IMR-90 (cell line): ENCODE data around the gene KNL1. TPM values are rescaled to one million over a fixed set of nuclear protein-coding genes. Genes with fewer than 3 reads are reported as not detected.

Source experiments
- ATAC-seq: fragments of 200-7000 bp; cut with Tn5 transposase; 2 replicates; pipeline ENCODE4 v1.9.1; 2020; ENCODE audit warnings: low read depth, mild to moderate bottlenecking, moderate library complexity
- BruUV-seq: library from RNA; stranded (reverse); fragments of 400-500 nt; replicated peaks from 2 replicates; lab custom pipeline; 2021; lab: Mats Ljungman, UMichigan
- CTCF ChIA-PET: fragments of 300-600 bp; formaldehyde crosslinking; extraction: SDS; loops from one replicate; lab custom pipeline; 2021; ENCODE audit warnings: antibody characterized with exemption; lab: Yijun Ruan, JAX
- POLR2A ChIA-PET: fragments of 300-600 bp; sonication (Branson Sonifier 250); formaldehyde crosslinking; loops from one replicate; lab custom pipeline; 2022; ENCODE audit warnings: antibody characterized with exemption; ENCODE audit not compliant: unreplicated experiment; lab: Charles Lee
- DNase-seq: peaks from one replicate; pipeline ENCODE4 v3.0.0; 2013
- H2AFZ ChIP-seq: replicated peaks from 2 replicates; pipeline ENCODE3; 2013; ENCODE audit warnings: low read length, mild to moderate bottlenecking; ENCODE audit not compliant: poor library complexity
- H2AK5ac ChIP-seq: 2 replicates; pipeline ENCODE4 v1.6.1; 2013; ENCODE audit warnings: low read depth, low read length, inconsistent platforms
- H2AK9ac ChIP-seq: replicated peaks from 2 replicates; pipeline ENCODE3; 2013; ENCODE audit warnings: mild to moderate bottlenecking, low read depth, low read length, moderate library complexity; ENCODE audit not compliant: poor library complexity
- H2BK120ac ChIP-seq: 2 replicates; pipeline ENCODE4 v1.6.1; 2013; ENCODE audit warnings: low read depth, low read length, inconsistent platforms
- H2BK15ac ChIP-seq: 3 replicates; pipeline ENCODE4 v1.6.1; 2013; ENCODE audit warnings: low read depth, low read length, inconsistent platforms
- H2BK20ac ChIP-seq: 2 replicates; pipeline ENCODE4 v1.6.1; 2013; ENCODE audit warnings: low read depth, mild to moderate bottlenecking, inconsistent platforms, low read length, moderate library complexity
- H2BK5ac ChIP-seq: 2 replicates; pipeline ENCODE4 v1.6.1; 2013; ENCODE audit warnings: mild to moderate bottlenecking, low read depth, low read length, inconsistent platforms; ENCODE audit not compliant: poor library complexity, severe bottlenecking
- H3K14ac ChIP-seq: replicated peaks from 2 replicates; pipeline ENCODE4 v1.6.1; 2013; ENCODE audit warnings: low read depth, low read length, inconsistent platforms
- H3K18ac ChIP-seq: 2 replicates; pipeline ENCODE4 v1.6.1; 2013; ENCODE audit warnings: low read depth, low read length, control low read depth
- H3K23ac ChIP-seq: 2 replicates; pipeline ENCODE4 v1.6.1; 2013; ENCODE audit warnings: low read depth, low read length, inconsistent platforms
- H3K27ac ChIP-seq: 2 replicates; pipeline ENCODE4 v1.5.1; 2013; ENCODE audit warnings: mild to moderate bottlenecking, control low read depth, low read length; ENCODE audit not compliant: insufficient read depth
- H3K27me3 ChIP-seq: 2 replicates; pipeline ENCODE4 v1.6.1; 2013; ENCODE audit warnings: low read length; ENCODE audit not compliant: control insufficient read depth, insufficient read depth
- H3K36me3 ChIP-seq: 2 replicates; pipeline ENCODE4 v1.6.1; 2013; ENCODE audit warnings: low read length, mixed read lengths; ENCODE audit not compliant: control insufficient read depth, insufficient read depth
- H3K4ac ChIP-seq: 2 replicates; pipeline ENCODE4 v1.6.1; 2013; ENCODE audit warnings: low read depth, low read length, inconsistent platforms
- H3K4me1 ChIP-seq: 2 replicates; pipeline ENCODE4 v1.6.1; 2013; ENCODE audit warnings: low read length, mixed read lengths; ENCODE audit not compliant: control insufficient read depth, insufficient read depth
- H3K4me2 ChIP-seq: 2 replicates; pipeline ENCODE4 v1.6.1; 2013; ENCODE audit warnings: low read depth, mild to moderate bottlenecking, control low read depth, low read length, moderate library complexity
- H3K4me3 ChIP-seq: 2 replicates; pipeline ENCODE4 v1.5.1; 2013; ENCODE audit warnings: low read depth, mild to moderate bottlenecking, control low read depth, low read length, moderate library complexity; ENCODE audit not compliant: insufficient read depth
- H3K56ac ChIP-seq: 2 replicates; pipeline ENCODE4 v1.6.1; 2013; ENCODE audit warnings: low read length, inconsistent platforms; ENCODE audit not compliant: insufficient read depth; ENCODE audit errors: extremely low read depth
- H3K79me1 ChIP-seq, 2 experiments: 2 replicates each; pipeline ENCODE4 v1.6.1; 2013; ENCODE audit warnings: low read length in 2 of 2, inconsistent platforms in 1 of 2, low read depth in 1 of 2
- H3K9ac ChIP-seq: 2 replicates; pipeline ENCODE4 v1.6.1; 2013; ENCODE audit warnings: low read depth, low read length, control low read depth
- H3K9me1 ChIP-seq: 2 replicates; pipeline ENCODE4 v1.6.1; 2013; ENCODE audit warnings: low read length, inconsistent platforms; ENCODE audit not compliant: insufficient read depth
- H3K9me3 ChIP-seq: 2 replicates; pipeline ENCODE4 v1.6.1; 2013; ENCODE audit warnings: low read length; ENCODE audit not compliant: control insufficient read depth, insufficient read depth
- H4K20me1 ChIP-seq: 2 replicates; pipeline ENCODE4 v1.6.1; 2013; ENCODE audit warnings: low read length, inconsistent platforms; ENCODE audit not compliant: insufficient read depth
- H4K5ac ChIP-seq: 2 replicates; pipeline ENCODE4 v1.6.1; 2013; ENCODE audit warnings: mild to moderate bottlenecking, low read depth, low read length, control low read depth
- H4K8ac ChIP-seq, 2 experiments: 2 replicates each; pipeline ENCODE4 v1.6.1; 2013; ENCODE audit warnings: low read depth in 2 of 2, low read length in 2 of 2, control low read depth in 1 of 2, inconsistent platforms in 1 of 2
- H4K91ac ChIP-seq: 2 replicates; pipeline ENCODE4 v1.6.1; 2013; ENCODE audit warnings: low read depth, low read length, inconsistent platforms; ENCODE audit not compliant: insufficient read depth
- BHLHE40 ChIP-seq: fragments of 150-350 bp; IDR thresholded peaks from 2 replicates; pipeline ENCODE4 v1.6.1; 2016; ENCODE audit warnings: mild to moderate bottlenecking, low read depth, low read length
- CEBPB ChIP-seq: IDR thresholded peaks from 2 replicates; pipeline ENCODE4 v1.6.1; 2012; ENCODE audit warnings: low read depth, low read length, improper control_type of control experiment
- CTCF ChIP-seq: conservative IDR thresholded peaks from 2 replicates; pipeline ENCODE4 v1.5.1; 2012; ENCODE audit warnings: mild to moderate bottlenecking, low read depth, low read length, improper control_type of control experiment
- ELK1 ChIP-seq: fragments of 150-350 bp; IDR thresholded peaks from 2 replicates; pipeline ENCODE4 v1.6.1; 2016; ENCODE audit warnings: low read depth, mild to moderate bottlenecking, low read length, moderate library complexity, borderline replicate concordance
- FOS ChIP-seq: fragments of 150-350 bp; IDR thresholded peaks from 2 replicates; pipeline ENCODE4 v1.6.1; 2016; ENCODE audit warnings: low read depth, low read length
- MAFK ChIP-seq: IDR thresholded peaks from 2 replicates; pipeline ENCODE4 v1.6.1; 2012; ENCODE audit warnings: low read depth, low read length, improper control_type of control experiment
- MAZ ChIP-seq: IDR thresholded peaks from 2 replicates; pipeline ENCODE4 v1.6.1; 2012; ENCODE audit warnings: low read depth, mild to moderate bottlenecking, low read length, improper control_type of control experiment, moderate library complexity, borderline replicate concordance
- MXI1 ChIP-seq: IDR thresholded peaks from 2 replicates; pipeline ENCODE4 v1.6.1; 2012; ENCODE audit warnings: low read depth, mild to moderate bottlenecking, low read length, moderate library complexity, borderline replicate concordance
- NFE2L2 ChIP-seq: fragments of 150-350 bp; IDR thresholded peaks from 2 replicates; pipeline ENCODE4 v1.6.1; 2016; ENCODE audit warnings: low read depth, mild to moderate bottlenecking, low read length
- POLR2A ChIP-seq: IDR thresholded peaks from 2 replicates; pipeline ENCODE4 v1.6.1; 2012; ENCODE audit warnings: mild to moderate bottlenecking, low read depth, low read length
- RAD21 ChIP-seq: IDR thresholded peaks from 2 replicates; pipeline ENCODE4 v1.6.1; 2012; ENCODE audit warnings: low read length, improper control_type of control experiment
- RCOR1 ChIP-seq: IDR thresholded peaks from 2 replicates; pipeline ENCODE4 v1.6.1; 2012; ENCODE audit warnings: mild to moderate bottlenecking, low read length, improper control_type of control experiment; ENCODE audit not compliant: insufficient replicate concordance
- SMC3 ChIP-seq: fragments of 150-350 bp; IDR thresholded peaks from 2 replicates; pipeline ENCODE4 v1.6.1; 2016; ENCODE audit warnings: low read depth, mild to moderate bottlenecking, antibody characterized with exemption, low read length, moderate library complexity
- USF2 ChIP-seq: fragments of 150-350 bp; IDR thresholded peaks from 2 replicates; pipeline ENCODE4 v1.6.1; 2017; ENCODE audit warnings: mild to moderate bottlenecking, antibody characterized with exemption, low read length, low read depth
- WGBS, 2 experiments: methylation state at CpG; one replicate each; pipeline versions ENCODE4 v1.1.5 to v1.1.7; 2013; ENCODE audit warnings: missing lambda C conversion rate in 2 of 2; ENCODE audit not compliant: insufficient read length in 1 of 2; ENCODE audit errors: extremely low coverage in 2 of 2; 5-methylcytosine and 5-hydroxymethylcytosine counted together
- dilution Hi-C: fragments of 300-500 bp; cut with HindIII; formaldehyde crosslinking; loops from one replicate; pipeline ENCODE4 v1.14.3; 2018; ENCODE audit warnings: low sequenced_read_pairs; ENCODE audit not compliant: unreplicated experiment
- in situ Hi-C: fragments of 300-500 bp; cut with MboI; formaldehyde crosslinking; loops from 3 replicates; pipeline ENCODE4 v1.14.3; 2019; ENCODE audit warnings: low sequenced_read_pairs, inconsistent platforms, mixed read lengths
- intact Hi-C: fragments of 100-400 bp; cut with micrococcal nuclease; formaldehyde crosslinking; loops from 2 replicates; pipeline ENCODE4 v1.10.0; 2022
- polyA plus RNA-seq, 3 experiments: library from polyadenylated mRNA; depleted of rRNA; stranded (reverse); fragments of >200 nt; gene quantifications; 2 replicates each; pipeline ENCODE4 v1.2.3, GENCODE V29; 2012; ENCODE audit warnings: low replicate concordance in 1 of 3
- total RNA-seq: library from RNA; depleted of rRNA; stranded (reverse); fragments of >200 nt; gene quantifications from 2 replicates; pipeline ENCODE4 v1.2.3, GENCODE V29; 2012

Gene KNL1
- total and polyA plus RNA-seq, 2 of the 4 experiments (the other 2 are of a cell fraction) = 3.1 to 25.1 TPM

- Histone ChIP-seq H3K4ac (no peak overlapping the region), H3K9me1 (0 out of 2 replicates have a peak, but pooled peaks cover 7% of the 10 kb centered on the region), H4K91ac (no peak overlapping the region), H2BK20ac (no peak overlapping the region), H3K27me3 (no peaks in the 10 kb centered on the region), H2BK120ac (no peak overlapping the region), H2BK15ac (no peak overlapping the region), H3K9me3 (no peaks in the 10 kb centered on the region), H3K4me2 (no peak overlapping the region), H3K18ac (no peak overlapping the region), H4K8ac (no peak overlapping the region), H3K56ac (no peak overlapping the region), H2AK5ac (no peak overlapping the region), H3K9ac (no peak overlapping the region), H3K4me1 (no peaks in the 10 kb centered on the region), H3K14ac (no peak overlapping the region; the same call in 1 of the 2 replicates), H3K36me3 (no peaks in the 10 kb centered on the region), H2AK9ac (no peak overlapping the region), H3K27ac (no peak overlapping the region), H2AFZ (no peak overlapping the region), H4K5ac (no peak overlapping the region), H3K23ac (no peak overlapping the region), H3K4me3 (no peak overlapping the region), H4K20me1 (no peaks in the 10 kb centered on the region), H3K79me1 (no peaks in the 10 kb centered on the region), H2BK5ac (no peak overlapping the region)
- intact Hi-C loops = no loop called here
- DNase-seq (no peak), ATAC-seq (no peak)
- WGBS, 2 experiments = no CpG with 5 or more reads among the region's 2 CpGs
- in situ Hi-C loops = no loop called here
- TF ChIP-seq FOS (no peak), MAZ (no peak), MXI1 (no peak), NFE2L2 (no peak), MAFK (no peak), SMC3 (no peak), POLR2A (no peak), USF2 (no peak), RCOR1 (no peak), CTCF (no peak), CEBPB (no peak), ELK1 (no peak), BHLHE40 (no peak), RAD21 (no peak)
- BruUV-seq = no TSS peak
- POLR2A ChIA-PET = no interaction called here
- CTCF ChIA-PET = no interaction called here
- dilution Hi-C loops = no loop called here
These were observed 91.3 kb downstream of the KNL1 start for GRCh38 chr15:40685376-40685775.
